ENCODE results near the gene CERK.
A peak's percentile ranks its signal among the peaks of the same experiment; 100 is the strongest.

The CERK gene

GRCh38 chr22:46679706-46680269 lies 58.3 kb downstream of the CERK start:
- DNase-seq (ENCODE audit: low spot score) (no peak), FAIRE-seq (no peak)

DNA sequence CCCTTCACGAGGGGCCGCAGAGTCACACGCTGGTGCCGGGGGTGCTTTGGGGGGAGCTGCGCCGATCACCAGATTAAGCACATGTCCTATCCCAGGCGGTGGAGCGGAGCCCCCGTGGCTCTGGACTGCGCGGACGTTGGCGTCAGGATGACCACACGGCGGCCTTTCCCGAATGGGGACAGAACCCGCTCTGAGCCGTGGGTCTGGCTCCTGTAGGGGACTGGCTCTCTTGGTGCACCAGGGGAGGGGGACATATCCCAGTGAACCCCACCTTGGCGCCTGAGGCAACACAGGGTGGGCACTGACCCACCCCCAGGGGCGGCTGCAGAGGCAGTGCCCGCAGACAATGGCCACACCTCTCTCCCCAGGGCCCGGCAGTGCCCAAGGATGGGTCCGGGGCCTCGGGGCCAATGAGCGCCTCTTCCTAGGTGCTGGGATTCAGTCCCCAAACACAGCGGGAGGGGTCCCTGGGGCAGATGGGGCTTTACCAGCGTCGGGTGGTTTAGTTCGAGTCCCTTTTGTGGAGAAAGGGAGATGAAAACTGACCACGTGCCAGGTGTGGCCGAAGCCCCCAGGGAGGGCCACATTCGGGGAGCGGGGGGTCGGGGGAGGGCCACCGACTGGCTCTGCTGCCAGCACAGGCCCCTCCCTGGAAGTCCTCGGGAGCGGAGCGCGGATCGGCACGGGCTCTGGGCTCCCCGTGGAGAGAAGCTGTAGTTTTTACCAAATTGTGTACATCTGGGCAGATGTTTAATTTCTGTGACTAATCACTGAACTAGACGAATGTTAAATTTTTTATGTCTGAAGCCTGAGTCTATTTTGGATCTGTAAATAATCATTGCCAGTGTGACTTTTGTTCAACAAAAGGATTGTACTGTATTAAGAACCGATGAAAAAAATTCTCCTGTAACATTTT lies 59.0 kb downstream of the CERK start:
- DNase-seq (ENCODE audit: low spot score) = no peak
- no peak for FAIRE-seq

DNA sequence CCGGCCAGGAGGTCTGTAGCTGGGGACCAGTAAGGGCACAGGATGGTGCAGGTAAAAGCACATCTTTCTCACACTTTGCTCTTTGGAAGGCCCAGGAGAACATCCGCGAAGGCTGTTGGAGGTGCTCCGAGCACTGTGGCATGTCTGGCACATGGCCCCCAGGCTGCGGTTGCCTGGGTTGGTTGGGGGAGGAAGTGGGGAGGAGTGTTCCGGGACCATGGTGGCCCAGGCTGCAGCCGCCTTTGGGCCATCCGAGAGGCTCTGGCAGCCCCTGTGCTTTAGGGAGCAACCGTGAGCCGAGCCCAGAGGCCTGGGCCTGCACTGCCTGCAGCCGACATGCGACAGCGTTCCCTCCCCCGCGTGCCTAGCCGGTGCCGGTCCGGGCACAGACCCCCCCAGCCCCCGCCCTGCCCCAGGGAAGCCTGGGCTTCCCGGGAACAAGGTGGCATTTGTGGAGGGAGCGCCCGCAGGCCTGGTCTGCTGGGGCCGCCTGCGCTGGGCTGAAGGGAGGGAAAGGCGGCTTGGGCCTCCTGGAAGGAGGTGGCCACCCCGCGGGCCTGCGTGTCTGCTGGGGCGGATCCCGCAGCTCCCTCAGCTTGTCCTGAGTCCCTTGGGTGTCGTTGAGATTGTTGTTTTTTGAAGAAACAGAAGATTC lies 59.9 kb downstream of the CERK start:
- FAIRE-seq = no peak
- no peak for DNase-seq (ENCODE audit: low spot score)

- FAIRE-seq = no peak
- no peak for DNase-seq (ENCODE audit: low spot score)
These were observed 60.6 kb downstream of the CERK start for GRCh38 chr22:46677323-46678002.

GRCh38 chr22:46676881-46677280 lies 61.2 kb downstream of the CERK start:
- FAIRE-seq = no peak
- no peak for DNase-seq (ENCODE audit: low spot score)

DNA sequence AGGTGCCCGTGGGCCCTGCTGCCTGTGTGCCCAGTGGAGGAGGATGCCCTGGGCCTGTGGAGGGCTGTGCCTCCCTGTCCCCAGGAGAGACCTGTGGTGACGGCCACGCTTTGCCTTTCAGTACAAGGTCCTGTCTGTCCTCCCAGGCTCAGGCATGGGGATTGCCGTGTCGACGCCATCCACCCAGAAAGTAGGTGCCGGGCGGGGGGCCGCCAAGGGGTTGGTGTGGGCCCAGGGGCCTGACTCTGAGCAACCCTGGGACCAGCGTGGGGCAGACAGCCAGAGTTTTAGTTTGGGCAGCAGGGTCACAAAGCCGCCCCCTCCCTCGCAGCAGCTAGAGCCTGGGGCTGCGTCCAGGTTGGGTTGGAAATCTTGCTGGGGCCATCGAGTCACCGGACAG lies 61.6 kb downstream of the CERK start:
- DNase-seq (ENCODE audit: low spot score) = no peak

DNA sequence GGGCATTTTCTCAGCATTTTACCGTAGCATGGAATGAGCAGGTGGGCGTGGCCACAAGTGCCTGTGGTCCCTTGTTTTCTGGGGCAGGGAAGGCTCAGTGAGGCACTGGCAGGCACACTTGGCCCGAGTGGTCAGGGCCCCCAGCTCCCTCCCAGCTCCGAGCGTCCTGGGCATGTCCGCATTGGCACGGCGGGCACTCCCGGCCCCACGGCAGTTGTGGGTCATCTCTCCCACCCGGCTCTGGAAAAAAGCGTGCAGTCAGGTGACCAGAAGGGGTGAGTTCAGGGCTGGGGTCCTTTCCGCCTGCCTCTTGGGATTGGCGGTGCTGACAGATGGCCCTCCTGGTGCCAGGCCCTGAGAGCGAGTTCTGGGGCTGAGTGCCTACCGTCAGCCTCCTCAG lies 62.1 kb downstream of the CERK start:
- DNase-seq (ENCODE audit: low spot score) = no peak
- no peak for FAIRE-seq

More for the DNA sequence above, 61.6 kb downstream of the CERK start:
- no peak for FAIRE-seq

GRCh38 chr22:46675479-46675878 lies 62.6 kb downstream of the CERK start:
- FAIRE-seq (no peak), DNase-seq (ENCODE audit: low spot score) (no peak)

DNA sequence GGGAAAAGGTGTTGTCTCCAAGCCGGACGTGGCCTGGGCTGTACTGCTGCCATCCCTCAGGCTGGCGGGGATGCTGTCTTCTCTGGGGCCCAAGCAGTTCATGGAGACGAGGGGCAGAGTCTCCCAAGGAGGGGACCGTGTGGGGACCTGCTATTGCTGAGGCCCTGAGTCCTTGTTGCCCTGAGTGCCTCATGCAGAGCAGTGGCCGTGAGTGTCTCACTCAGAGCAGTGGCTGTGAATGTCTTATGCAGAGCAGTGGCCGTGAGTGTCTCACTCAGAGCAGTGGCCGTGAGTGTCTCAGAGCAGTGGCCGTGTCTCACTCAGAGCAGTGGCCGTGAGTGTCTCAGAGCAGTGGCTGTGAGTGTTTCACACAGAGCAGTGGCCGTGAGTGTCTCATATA lies 63.1 kb downstream of the CERK start:
- FAIRE-seq (peak; percentile 75), DNase-seq (ENCODE audit: low spot score) (no peak)

DNA sequence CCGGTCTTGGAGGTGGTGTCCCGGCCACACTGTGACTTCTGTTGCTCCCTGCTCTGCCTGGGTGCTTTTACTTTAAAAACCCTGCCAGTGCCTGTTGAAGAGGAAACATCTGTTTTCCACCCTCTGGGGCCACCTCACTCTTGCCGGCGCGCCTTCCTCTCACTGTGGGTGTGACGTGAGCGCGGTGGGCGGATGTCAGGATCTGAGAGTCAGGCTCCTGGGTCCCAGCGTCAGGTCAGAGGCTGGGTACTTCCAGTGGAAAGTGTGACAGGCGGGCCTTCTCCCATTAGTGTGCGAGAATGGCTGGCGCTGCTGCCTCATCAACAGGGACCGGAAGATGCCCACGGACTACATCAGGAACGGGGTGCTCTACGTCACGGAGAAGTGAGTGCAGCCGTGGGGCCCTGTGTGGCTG lies 63.7 kb downstream of the CERK start:
- no peak for FAIRE-seq
- no peak for DNase-seq (ENCODE audit: low spot score)

GRCh38 chr22:46673662-46674236 lies 64.3 kb downstream of the CERK start:
- DNase-seq (ENCODE audit: low spot score) (no peak), FAIRE-seq (no peak)

DNA sequence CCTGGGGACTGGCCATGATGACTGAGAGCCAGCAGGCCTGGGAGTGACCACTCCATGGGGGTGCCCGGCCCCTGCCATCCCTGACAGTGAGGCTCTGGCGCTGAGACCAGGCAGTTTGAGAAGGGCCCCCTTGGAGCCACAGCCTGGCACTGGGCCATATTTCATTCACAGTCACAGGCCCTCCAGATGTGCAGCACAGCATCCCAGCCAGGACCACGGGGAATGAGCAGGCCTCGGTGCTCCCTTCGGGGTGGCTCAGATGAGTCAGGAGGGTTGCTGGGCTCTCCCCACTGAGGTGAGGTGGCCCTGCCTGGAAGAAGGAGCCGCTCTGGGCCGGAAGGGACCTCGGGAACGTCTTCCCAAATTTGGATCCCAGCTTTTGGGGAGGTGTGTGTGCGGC lies 64.8 kb downstream of the CERK start:
- FAIRE-seq = no peak
- no peak for DNase-seq (ENCODE audit: low spot score)

DNA sequence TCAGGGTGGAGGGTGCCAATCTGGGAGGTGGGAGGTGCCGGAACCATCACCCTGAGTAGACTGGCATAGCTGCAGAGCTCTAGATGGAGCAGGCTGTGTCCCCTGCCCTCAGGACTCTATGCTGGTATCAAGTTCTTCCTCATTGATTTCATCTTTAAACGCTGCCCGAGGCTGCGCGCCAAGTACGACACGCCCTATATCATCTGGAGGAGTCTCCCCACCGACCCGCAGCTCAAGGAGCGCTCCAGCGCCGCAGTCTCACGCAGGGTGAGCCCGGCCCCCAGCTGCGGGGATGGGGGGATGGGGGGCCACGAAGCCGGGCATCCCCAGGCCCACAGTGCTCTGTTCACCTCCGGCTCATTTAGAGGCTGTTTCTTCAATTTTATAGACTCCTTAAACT lies 65.3 kb downstream of the CERK start:
- FAIRE-seq (no peak), DNase-seq (ENCODE audit: low spot score) (no peak)

- FAIRE-seq (no peak), DNase-seq (ENCODE audit: low spot score) (no peak)
These were observed 66.1 kb downstream of the CERK start for GRCh38 chr22:46671824-46672432.

- DNase-seq (ENCODE audit: low spot score) = no peak
- no peak for FAIRE-seq
These were observed 68.9 kb downstream of the CERK start for GRCh38 chr22:46669201-46669600.

GRCh38 chr22:46668116-46668515 lies 69.9 kb downstream of the CERK start:
- FAIRE-seq (no peak), DNase-seq (ENCODE audit: low spot score) (no peak)

DNA sequence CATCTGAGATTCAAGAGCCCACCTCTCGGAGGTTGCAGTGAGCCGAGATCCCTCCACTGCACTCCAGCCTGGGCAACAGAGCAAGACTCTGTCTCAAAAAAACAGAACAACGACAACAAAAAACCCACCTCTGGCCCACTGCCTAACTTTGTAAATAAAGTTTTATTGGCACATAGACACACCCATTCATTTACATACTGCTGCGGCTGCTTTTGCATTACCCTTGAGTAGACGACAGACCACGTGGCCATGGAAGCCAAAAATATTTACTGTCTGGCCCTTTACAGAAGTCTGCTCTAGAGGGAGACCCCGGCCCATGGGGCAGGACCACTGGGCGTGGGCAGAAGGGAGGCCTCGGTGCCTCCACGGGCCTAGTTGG lies 70.8 kb downstream of the CERK start:
- no peak for FAIRE-seq
- DNase-seq (ENCODE audit: low spot score) = no peak

DNA sequence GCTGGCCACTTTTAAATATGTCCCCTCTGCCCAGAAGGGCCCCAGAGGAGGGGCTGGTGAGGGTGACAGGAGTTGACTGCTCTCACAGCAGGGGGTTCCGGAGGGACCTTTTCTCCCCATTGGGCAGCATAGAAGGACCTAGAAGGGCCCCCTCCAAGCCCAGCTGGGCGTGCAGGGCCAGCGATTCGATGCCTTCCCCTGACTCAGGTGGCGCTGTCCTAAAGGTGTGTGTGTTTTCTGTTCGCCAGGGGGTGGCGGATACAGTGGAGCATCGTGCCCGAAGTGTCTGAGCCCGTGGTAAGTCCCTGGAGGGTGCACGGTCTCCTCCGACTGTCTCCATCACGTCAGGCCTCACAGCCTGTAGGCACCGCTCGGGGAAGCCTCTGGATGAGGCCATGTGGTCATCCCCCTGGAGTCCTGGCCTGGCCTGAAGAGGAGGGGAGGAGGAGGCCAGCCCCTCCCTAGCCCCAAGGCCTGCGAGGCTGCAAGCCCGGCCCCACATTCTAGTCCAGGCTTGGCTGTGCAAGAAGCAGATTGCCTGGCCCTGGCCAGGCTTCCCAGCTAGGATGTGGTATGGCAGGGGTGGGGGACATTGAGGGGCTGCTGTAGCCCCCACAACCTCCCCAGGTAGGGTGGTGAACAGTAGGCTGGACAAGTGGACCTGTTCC lies 71.3 kb downstream of the CERK start:
- FAIRE-seq = no peak
- DNase-seq (ENCODE audit: low spot score) = no peak

DNA sequence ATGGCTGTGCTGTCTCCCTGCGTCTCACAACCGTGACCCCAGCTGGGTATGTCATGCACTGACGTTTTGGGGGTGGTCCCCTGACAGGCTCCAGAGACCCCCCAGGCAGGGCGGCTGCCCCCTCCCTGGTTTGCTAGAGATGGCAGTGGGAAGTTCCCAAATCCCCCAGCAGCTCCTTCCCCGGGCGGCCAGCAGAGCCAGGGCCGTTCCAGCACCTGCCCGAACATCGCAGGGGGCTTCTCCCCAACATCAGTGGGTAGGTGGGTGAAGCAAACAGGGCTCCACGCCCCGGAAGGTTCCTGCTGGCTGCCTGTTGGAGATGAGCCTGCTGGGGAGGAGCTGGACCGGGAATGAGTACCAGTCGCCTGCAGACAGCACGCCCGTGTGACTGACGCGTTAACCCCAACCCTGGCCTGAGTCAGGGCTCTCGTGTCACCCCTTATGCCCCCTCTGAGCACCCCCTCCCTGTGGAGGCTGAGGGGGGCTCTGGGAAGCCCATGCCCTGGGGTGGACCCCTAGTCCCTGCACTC lies 72.2 kb downstream of the CERK start:
- FAIRE-seq (no peak), DNase-seq (ENCODE audit: low spot score) (no peak)

DNA sequence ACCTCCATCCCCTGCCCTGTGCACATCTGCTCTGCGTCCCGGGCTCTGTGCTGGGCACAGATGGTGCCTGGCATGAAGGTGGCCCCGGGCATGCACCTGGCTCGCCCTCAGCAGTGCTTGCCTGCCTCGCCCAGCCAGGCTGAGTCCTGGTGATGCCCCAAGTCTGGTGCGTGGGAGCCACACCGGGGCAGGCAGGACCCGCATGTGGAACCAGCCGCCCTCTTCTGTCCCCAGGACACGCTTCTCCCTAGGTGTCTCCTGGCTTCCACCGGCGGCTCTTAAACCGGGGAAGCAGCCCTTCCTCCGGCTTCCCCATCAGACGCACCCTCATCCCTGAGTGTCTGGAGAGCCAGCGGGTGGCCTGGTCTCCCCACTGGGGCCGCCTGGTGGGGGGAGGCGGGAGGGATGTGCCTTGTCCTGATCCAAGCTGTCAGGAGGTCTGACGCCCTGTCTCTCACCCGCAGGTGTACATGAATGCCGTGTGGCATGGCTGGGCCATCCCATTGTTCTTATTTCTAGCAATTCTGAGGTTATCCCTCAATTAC lies 72.8 kb downstream of the CERK start:
- no peak for FAIRE-seq
- no peak for DNase-seq (ENCODE audit: low spot score)
